CD4-positive, alpha-beta T cell treated with Interleukin-17A for 4 hours (primary cell): ENCODE data around the gene ADRA2B.

Experiments
- DNase-seq: peaks from one replicate; pipeline ENCODE4 v3.0.0-alpha.2; 2020; ENCODE audit warnings: mixed read lengths

ADRA2B gene

DNA sequence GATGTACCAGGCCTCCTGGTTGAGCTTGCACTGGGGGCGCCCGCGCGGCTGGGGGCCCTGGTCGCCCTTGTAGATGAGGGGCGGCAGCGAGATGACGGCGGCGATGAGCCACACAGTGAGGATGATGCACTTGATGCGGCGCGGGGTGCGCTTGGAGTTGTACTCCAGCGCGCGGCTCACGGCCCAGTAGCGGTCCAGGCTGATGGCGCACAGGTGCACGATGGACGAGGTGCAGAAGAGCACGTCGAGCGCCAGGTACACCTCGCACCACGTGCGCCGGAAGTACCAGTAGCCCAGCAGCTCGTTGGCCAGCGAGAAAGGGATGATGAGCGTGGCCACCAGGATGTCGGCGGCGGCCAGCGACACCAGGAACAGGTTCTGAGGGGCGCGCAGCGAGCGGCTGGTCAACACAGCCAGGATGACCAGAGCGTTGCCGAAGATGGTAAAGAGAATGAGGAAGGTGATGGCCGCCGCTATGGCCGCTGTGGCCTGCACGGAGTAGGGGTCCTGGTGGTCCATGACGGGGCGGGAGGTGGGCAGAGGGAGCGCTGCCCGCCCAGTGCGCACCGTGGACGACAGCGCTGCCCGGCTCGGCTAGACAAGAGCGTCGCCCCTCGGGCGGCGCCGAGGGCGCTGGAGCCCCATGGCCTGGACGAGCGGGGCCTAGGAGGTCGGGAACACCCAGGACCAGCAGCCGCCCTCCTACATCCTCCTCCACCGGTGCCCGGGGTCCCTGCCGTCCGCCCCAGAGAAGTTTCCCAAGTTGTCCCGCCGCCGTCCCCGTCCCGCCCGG is 544 bp downstream of the ADRA2B start:
- no peak for DNase-seq

DNA sequence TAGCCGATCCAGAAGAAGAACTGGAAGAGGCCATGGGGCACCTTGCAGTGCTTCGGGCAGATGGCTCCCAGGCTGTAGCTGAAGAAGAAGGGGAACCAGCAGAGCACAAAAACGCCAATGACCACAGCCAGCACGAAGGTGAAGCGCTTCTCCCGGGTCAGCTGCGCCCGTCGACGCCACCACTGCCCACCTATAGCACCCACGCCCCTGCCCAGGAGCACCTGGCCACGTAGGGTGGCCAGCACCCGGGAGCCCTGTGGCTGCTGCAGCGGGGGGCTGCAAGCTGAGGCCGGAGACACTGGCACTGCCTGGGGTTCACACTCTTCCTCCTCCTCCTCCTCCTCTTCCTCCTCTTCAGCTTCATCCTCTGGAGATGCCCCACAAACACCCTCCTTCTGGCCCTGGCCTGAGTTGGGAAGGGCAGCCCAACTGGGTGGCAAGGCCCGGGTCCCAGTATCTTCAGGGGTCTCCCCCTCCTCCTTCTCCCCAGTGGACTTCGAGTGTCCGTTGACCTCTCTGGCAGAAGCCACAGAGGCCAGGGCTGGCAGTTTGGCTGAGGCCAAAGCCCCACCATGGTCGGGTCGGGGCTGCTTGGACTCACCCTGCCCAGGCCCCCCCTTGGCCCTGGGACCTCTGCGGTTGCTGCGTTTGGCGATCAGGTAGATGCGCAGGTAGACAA is 1.3 kb downstream of the ADRA2B start:
- no peak for DNase-seq

DNA sequence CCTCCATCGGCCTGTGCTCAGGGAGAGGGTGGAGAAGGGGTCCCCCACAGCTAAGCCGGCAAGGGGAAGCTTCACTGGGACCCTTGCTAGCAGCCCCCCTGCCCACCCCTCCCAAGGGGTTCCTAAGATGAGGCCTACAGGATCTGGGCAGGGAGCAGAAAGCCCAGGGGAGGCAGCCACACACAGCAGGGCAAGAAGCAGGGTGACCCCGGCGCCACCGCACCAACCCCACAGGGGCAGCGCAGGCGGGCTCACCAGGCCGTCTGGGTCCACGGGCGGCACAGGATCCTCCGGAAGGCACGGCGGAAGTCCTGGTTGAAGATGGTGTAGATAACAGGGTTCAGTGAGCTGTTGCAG is 1.8 kb downstream of the ADRA2B start:
- no peak for DNase-seq

DNA sequence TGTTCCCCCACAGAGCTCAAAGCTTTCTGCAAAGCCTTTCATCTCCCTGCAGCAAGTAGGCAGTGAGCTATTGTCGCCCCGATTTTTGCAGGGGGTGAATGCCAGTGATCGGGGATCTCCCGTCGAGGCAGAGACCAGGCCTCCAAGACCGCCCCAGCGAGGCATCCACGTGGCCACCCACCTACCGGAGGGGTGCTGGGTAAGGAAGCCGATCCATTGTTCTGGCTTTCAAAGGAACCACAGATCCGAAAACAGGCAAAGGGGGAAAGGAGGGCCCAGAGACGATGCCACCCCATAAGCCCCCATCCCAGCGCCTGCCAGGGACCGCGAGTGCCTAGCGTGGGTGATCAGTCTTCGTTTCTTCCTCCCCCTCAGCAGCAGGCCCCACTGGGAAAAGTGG is 2.4 kb downstream of the ADRA2B start:
- no peak for DNase-seq

DNA sequence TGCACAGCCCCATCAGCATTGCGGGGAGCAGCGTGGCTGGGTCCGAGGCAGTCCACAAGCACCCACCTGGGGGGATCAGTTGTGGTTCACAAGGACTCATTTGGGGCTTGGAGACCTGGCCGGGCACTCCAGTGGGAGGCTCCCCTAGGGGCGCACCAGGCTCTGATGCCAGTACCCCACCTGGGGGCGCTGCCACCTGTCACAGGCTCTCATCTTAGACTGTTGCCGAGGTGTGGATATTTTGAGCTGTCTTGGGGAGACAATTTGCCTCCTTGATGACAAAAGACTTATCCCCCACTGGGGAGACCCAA is 3.0 kb downstream of the ADRA2B start:
- peak; percentile 40 for DNase-seq

DNA sequence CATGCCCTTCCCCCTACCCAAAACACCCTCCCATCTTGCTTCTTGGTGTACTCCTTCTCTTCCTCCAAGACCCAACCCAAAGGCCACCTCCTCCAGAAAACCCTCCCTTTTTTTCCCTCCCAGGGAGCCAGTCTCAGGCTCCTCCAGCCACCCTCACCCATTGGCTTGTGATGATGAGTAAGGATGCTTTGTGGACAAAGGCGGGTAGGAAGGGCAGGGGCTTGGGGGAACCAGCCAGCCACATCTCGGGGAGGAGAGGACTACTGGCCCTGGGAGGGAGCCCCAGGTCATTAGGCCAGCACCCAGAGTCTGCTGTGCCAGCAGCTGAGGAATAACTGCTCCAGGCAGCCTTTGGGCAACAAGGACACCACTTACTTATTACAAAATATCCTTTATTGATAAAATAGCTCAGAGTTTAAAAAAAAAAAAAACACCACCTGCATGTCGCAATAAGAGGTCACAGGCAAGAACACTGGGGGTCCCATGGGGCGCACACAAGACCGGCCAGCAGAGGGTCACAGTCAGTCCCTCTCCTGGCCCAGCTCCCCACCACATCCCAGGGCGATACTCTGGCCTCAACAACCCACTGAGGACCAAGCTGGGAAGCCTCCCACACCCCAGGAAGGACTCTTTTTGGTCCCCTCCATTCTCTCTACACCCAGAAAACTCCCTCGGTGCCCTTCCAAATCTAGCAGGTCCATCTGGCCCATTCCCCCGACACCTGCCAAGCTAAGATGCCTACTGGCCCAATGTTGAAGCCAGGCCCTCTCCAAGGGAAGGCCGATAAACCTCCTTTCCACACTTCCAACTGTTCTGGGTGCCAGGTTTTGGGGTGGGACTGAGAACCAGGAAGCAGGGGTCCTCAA is 3.6 kb downstream of the ADRA2B start:
- no peak for DNase-seq

DNA sequence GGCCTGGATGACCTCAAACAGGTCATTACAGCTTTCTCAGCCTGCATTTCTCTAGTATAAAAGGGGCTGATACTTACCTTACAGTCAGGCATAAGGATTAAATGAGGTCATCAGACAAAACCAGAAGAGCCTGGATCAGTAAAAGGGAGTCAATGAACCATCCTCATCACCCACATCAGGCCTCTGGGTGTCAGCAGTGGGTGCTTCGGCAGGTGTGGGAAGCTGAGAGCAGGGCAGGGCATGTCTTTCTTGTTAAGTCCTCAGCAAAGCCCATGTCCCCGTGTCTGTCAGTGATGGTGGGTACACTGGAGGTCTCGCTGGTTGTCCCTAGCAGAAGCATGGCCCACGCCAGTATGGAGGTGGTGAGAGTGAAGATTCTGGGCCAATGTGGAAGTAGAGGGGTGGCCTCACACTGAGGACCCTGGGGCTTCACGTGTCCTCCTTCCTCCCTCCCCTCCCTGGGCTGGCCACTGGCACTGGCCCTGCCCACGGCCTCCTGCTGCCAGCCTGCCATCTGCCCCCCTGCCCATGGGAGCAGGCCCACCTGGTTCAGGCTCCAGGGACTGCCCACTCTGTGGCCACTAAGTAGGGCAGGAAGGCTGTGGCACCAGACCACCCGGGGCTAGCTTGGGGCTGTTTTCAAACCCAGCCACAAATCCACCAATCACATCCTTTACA is 4.4 kb downstream of the ADRA2B start:
- peak; percentile 13 for DNase-seq

DNA sequence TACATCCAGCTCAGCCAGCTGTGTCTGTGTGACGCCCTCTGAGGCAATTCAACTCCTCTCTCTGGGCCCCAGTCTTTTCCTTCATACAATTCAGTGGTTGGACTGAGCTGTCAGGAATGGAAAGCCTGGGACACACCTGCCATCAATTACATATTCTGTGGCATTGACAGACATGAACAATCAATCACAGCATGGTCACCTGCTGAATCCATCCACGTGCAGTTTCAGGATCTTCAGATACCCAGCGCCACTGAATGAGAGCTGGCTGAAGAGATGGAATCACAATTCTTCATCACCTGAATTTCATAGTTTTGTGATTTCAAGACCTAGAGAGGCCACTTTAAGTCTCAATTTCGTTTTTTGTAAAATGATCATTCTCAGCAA is 5.1 kb downstream of the ADRA2B start:
- no peak for DNase-seq

DNA sequence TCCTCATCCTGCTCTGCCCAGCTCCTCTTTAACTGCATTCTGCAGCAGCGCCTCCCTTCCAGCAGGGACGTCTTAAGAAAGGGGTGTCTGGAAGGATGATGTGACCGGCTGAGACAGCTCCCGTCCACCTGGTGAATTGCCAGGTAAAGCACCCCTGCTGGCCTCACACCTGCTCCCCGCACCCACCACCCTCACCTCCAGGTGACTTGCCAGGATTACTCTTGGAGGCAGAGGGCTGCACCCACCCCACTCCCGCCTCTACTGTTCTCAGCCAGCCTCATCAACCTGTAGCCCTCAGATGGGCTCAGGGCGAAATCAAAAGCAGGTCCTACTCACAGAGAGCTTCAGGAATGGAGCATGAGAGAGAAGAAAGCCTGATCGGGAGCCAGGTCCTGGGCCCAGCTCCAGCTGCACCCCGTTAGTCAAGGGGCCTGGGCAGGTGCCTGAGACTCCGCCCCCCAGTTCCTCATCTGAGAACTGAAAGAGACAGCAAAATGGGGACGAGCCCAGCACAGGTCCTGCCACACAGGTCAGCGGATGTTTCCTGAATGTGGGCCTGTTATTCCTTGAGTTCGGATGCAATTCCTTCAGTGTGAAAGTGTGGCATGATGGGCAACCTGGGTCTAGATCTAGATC is 5.6 kb downstream of the ADRA2B start:
- no peak for DNase-seq

DNA sequence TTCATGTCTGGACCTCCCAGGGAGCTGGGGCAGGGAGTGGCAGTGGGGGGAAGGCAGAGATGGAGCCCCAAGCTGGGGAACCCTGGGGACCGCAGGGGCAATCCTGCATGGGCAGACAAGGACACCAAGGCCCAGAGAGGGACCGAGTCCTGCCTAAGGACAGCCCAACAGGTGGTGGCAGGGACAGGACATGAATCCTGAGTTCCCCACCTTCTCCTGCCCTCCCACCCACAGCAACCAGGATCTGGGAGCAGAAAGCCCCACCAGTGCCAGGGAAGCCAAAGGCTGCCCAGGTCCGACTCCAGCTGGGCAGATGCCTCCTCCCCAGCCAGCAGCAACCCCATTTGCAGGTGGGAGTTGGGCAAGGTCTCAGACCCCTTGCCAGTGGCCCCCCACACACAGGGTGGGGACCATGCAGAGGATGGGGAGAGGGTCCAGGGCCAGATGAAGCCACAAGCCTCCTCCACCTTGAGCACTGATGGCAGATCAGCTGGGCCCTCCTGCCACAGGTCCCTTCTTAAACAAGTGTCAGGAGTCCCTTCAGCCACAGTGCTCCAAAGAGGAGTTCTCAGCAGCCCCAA is 6.3 kb downstream of the ADRA2B start:
- DNase-seq, result no peak

DNA sequence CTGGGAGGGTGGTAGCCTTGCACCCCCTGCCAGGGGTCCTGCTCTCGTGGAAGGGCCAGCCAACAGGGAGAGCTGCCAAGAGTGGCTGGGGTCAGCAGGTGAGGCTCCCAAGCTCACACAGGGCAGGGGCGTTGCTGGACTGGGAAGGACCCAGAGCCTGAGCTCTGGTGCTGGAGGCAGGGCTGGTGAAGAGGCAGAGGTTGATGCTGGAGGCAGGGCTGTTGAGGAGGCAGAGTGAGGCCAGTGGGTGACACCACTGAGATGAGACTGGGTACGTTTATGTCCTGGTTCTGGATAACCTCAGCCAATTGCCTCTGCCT is 7.0 kb downstream of the ADRA2B start:
- DNase-seq, result no peak

DNA sequence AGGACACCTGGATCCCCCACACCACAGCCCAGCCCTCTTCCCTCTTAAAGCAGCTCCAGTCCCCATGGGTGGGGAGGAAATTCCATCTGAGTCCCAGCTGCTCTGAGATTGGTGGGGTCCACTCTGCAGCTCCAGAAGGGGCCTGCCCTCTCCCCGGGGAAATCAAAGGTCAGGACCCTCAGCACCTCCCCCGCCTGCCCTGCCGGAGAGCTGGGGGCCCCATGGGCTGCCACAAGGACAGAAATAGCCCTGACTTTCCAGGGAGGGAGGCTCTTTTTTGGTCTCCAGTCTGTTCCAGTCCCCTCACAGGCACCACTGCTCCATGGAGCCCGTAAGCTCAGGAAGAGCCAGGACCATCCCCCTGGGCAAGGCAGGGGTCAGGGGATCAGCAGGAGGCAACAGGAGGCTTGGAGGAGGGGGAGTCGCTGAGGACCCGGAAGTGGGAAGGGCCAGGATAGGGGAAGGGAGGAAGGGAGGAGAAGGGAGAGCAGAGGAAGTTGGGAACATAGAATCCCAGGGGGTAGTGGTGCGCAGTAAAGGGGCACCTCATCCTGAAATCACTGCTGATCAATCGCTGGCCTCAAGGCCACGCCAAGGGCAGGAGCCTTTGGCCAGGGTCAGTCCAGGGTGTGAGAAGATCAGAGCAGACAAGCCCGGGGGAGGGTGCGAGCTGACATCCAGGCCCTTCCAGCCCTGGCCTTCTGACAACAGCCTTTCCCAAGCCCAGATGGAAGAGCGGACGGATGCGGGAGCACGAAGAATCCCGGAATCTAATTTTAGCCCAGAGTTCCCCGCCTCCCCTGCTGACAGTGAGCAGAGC is 7.6 kb downstream of the ADRA2B start:
- no peak for DNase-seq

DNA sequence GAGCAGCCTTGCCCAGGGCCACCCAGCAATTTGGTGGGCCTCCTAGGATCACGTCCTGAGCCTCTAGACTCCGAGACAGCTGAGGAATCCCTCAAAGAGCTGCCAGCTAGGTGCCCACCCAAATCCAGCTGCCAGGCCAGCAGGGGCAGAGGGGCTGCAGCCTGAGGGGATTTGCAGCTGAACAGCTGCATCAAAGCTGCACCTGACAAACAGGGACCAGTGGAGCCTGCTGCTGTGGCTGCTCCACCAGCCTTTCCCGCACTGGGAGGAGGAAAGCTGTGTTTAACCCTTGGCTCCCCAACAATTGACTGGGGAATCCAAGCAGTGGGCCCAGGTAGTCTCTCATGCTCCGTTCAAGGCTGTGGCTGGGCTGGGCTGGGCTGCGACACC is 8.2 kb downstream of the ADRA2B start:
- DNase-seq, result no peak

DNA sequence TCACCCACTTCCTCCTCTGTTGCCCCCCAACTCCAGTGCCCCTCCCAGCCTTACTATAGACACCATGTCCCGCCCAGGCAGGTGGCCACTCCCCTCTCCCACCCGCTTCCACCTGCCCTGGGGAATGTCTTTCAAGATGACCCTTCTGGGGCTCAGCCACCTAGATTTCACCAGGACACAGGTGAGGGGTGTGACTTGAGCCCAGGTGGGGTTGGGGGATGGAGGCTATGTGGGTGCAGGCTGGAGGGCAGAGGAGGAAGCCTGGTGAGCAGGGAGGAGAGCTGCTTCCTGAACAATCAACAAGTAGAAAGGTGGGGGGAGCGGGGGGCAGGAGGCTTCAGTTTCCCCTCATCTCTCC is 8.7 kb downstream of the ADRA2B start:
- DNase-seq, result no peak

DNA sequence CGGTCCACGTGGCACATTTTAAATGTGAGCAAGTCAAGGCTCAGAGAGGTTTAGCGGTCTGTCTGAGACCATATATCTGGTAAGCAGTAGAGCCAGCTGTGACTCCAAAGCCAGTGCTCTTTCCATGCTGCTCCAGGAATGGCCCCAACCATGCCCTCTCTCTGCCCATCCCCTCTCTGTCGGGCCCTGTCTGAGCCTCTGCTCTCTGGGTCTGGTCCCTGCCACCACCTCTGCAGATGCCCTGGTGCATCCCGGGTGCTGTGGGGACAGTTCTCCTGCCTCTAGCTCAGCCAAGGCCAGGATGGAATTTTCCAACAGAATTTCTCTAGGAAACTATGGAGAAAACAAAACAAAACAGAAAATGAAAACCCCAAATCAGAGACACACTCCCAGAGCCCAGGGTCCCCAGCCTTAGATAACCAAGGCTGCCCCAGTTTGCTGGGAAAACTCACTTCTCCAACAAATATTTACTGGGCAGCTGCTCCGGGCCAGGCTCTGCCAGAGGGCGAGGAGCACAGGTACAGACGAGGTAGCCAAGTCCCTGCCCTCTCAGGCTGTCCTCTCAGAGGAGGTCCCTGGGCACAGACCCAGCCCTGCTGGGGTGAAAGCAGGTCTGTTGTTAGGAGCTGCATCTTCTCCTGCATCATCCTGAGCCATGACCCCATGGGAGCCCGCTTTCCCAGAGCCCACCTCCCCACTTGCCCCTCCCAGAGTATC is 9.2 kb downstream of the ADRA2B start:
- no peak for DNase-seq

DNA sequence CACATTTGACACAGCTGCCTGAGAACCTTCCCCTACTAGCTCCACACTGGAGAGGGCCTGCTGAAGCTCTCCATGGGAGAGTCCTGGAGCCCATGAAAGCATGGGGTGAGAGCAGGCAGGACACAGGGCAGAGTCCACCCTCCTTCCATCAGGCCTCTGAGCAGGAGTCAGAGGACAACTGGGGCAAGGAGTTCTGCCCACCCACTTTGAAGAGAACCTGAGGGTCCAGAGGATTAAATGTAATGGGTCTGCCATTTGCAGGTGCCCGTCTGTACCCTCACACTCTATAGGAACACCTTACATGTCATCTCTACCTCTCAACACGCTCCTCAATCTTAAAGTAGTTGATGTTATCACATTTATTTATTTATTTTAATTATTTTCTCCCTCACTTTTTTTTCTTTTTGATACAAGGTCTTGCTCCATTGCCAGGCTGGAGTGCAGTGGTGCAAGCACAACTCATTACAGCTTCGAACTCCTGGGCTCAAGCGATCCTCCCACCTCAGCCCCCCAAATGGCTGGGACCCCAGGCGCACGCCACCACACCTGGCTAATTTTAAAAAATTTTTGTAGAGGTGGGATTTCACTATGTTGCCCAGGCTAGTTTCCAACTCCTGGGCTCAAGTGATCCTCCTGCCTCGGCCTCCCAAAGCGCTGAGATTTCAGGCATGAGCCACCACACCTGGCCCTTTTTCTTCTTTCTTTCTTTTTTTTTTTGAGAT is 10.2 kb downstream of the ADRA2B start:
- no peak for DNase-seq

DNA sequence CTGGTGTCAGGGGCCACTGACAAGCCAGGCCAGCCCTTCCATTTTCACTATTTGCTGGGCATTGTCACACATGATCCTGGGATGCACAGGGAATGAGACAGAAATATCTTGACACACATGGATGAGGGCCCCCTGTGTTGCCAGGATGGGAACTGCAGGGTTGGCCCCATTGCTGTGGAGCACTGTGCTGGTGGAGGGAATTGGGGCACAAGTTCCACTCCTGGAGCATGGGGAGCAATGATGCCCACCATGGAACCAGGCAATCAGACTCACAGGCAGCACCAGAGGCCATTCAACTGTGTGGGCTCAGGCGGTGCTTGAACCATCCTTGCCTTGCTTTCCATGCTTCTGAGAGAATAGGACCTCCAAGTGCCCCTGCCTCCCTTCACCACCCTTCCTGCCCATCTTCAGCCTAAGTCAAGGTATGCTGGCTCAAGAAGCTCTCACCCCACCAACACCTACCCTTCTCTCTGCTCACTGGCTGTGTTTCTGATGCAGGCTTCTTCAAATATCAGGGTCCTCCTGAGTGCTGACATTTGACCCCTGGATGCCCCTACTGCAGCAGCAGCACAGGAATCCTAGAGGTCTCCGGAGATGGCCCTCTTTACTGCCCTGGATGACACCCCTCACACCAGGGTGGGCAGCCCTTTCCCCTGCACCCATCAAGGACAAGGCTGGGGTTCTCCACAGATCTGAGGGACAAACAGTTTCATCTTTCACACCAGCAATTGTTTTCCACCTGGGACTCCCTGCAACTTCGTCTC is 11.0 kb downstream of the ADRA2B start:
- DNase-seq, result no peak

DNA sequence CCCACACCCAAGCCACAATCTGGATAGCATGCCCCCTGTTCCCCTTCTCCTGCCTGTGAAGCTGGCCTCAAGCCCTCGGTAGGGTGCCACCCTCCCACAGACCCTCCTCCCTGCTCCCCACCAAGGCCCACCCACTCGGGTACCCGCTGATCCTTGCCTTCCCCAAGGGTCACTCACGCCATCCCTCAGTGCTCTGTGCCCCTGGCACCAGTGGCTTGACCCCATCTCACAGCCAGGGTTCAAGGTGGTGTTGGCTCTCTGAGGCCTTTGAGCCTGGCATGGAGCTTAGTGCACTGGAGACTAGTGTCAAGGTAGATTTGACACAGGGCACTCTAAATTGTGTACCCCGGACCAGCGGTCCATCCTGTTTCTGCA is 11.9 kb downstream of the ADRA2B start:
- DNase-seq, result no peak

DNA sequence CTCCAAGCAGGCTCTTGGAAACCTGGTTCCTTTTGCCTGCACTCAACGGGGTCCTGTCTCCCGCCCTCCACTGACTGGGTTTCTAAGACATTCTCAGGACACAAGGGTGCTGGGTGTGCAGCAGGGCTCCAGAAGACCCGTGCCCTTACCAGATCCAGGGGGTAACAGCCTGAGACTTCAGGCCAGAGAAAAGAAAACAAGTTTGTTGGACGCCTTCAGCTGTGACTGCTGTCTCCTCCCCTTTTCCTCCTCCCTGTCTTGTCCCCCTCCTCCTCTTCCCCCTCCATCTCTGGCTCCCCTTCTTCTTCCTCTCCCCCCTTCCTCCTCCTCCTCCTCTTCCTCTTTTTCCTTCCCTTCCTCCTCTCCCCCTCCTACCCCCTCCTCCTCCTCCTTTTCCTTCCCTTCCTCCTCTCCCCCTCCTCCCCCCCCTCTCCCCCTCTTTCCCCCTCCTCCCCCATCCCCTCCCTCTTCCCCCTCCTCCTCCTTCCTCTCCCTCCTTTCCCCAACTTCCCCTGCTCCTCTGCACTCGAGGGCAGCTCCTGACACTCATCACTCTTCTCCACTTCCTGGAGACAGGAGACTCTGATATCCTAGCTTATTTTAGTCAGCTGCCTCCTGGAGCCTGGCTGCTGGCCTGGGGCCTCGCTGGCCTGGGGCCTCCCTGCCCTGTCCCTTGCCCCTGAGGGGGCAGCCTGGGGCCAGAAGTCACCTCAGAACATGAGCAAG is 12.4 kb downstream of the ADRA2B start:
- DNase-seq, result no peak
